VCaP (cell line): Measurements from ENCODE around the gene ACOX3.
A peak's percentile ranks its signal among the peaks of the same experiment; 100 is the strongest.

Experiments used
- H3K27ac ChIP-seq: fragments of 450-650 bp; 2 replicates; pipeline ENCODE4 v1.5.1; 2017
- TF ChIP-seq, protein P1 (sequence below): fragments of 450-650 bp; conservative IDR thresholded peaks from 2 replicates; pipeline ENCODE4 v1.5.1; 2017; ENCODE audit warnings: mild to moderate bottlenecking, moderate library complexity

Gene ACOX3

DNA sequence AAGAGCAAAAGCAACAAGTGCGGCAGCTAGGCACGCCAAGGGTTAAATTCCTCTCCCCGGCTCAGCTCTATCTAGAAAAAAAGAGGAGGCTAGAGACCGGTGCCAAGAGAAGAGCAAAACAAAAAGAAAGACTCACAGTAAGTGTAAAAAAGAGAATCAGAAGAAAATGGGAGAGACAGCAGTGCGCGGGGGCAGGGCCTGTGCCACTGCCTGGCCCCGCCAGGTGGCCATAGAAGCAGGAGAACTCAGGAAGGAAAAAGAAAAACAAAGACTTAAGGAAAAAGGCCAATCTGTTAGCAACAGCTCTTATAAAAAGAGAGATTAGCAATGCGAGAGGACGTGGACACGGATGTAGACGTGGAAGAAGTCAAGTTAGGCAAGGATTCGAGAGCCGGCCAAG, 3.2 kb downstream of the ACOX3 start:
- TF ChIP-seq, protein P1, sequence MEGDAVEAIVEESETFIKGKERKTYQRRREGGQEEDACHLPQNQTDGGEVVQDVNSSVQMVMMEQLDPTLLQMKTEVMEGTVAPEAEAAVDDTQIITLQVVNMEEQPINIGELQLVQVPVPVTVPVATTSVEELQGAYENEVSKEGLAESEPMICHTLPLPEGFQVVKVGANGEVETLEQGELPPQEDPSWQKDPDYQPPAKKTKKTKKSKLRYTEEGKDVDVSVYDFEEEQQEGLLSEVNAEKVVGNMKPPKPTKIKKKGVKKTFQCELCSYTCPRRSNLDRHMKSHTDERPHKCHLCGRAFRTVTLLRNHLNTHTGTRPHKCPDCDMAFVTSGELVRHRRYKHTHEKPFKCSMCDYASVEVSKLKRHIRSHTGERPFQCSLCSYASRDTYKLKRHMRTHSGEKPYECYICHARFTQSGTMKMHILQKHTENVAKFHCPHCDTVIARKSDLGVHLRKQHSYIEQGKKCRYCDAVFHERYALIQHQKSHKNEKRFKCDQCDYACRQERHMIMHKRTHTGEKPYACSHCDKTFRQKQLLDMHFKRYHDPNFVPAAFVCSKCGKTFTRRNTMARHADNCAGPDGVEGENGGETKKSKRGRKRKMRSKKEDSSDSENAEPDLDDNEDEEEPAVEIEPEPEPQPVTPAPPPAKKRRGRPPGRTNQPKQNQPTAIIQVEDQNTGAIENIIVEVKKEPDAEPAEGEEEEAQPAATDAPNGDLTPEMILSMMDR: no peak
- H3K27ac ChIP-seq: no peak overlapping the region

DNA sequence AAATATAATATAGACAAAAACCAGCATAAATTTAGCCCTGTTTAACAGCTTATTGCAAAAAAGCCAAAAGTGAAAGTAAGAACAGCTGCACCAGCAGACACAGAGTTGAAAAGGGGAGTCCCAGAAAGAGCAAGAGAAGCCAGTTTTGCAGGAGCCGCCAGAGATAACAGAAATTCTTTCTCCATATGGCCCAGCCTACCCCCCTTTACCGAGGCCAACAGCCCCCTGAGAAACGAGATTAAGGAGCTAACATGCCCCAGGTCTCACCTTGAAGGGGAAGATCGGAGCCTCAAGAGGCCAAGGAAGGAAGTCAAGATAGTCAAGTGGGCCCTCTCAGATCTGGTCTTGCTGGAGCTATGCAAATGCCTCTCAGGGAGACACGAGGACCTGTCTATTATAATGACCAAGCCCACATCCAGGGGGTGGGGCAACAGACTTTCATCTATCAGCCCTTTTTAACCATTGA, 4.8 kb downstream of the ACOX3 start:
- no peak overlapping the region for H3K27ac ChIP-seq
- TF ChIP-seq, protein P1: no peak

DNA sequence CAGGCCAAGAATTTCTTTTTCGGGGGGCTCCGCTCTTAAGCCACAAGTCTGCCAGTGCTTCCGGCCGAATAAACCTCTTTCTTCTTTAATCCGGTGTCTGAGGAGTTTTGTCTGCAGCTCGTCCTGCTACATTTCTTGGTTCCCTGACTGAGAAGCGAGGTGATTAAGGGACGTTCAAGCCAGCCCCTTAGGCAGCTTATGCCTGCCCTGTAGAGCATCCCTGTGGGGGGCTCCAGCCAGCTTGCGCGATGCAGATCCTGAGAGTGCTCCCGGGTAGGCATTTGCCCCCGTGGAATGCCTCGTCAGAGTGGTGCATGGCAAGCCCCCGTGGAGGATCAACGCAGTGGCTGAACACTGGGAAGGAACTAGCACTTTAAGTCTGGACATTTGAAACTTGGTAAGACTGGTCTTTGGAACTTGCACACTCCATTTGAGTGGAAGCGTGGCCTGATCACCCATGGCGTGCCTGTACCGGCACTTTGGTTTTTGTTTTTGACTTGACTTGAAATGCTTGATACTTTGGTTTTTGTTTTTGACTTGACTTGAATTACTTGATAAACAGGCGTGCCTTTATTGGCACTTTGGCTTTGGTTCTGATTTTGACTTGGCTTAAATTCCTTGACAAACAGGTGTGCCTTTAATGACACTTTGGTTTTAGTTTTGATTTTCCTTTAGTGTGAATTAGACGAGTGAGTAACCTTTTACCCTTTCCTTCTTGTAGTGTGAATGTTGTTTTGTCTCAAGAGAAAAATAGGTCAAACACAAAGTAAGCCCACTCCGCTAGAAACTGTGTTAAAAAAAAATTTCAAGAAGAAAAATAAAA, 6.1 kb downstream of the ACOX3 start:
- no peak overlapping the region for H3K27ac ChIP-seq

DNA sequence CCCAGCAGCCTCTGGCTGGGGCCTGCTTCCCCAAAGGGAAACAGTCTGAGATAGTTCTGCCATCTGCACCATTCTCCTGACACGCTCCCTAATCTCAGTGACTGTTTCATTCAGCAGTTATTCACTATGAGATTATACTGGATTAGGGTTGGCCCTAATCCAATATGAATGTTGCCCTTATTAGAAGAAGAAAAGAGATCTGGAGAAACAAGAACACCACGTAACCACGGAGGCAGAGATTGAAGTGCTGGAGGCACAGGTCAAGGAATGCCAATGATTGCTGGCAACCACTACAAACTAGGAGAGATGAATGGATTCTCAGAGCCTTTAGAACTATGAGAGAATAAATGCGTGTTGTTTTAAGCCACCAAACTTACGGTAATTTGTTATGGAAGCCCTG, 7.4 kb downstream of the ACOX3 start:
- no peak overlapping the region for H3K27ac ChIP-seq
- TF ChIP-seq, protein P1: no peak

More for the DNA sequence above, 6.1 kb downstream of the ACOX3 start:
- TF ChIP-seq, protein P1: no peak

- TF ChIP-seq, protein P1: no peak
- no peak overlapping the region for H3K27ac ChIP-seq
These were observed 9.0 kb downstream of the ACOX3 start for GRCh38 chr4:8431553-8431952.

- TF ChIP-seq, protein P1: peak; percentile 55
- H3K27ac ChIP-seq: peak overlapping the region; percentile 67
These were observed 12.0 kb downstream of the ACOX3 start for GRCh38 chr4:8428288-8429097.

GRCh38 chr4:8427761-8428287, 12.7 kb downstream of the ACOX3 start:
- H3K27ac ChIP-seq: peak overlapping the region; percentile 67

More at GRCh38 chr4:8427761-8428287, 12.7 kb downstream of the ACOX3 start:
- TF ChIP-seq, protein P1: no peak
